OCI-LY7 (cell line): Measurements from ENCODE around the gene GALNT4.

Experiments used
- EZH2phosphoT487 ChIP-seq: fragments of 200-600 bp; sonication (generic); IDR thresholded peaks from 2 replicates; pipeline ENCODE4 v1.6.1; 2018; ENCODE audit warnings: low read depth, borderline replicate concordance, mild to moderate bottlenecking, mixed run types, antibody characterized with exemption, low read length, moderate library complexity, mixed read lengths
- TF ChIP-seq, protein P1 (sequence below): fragments of 200-600 bp; sonication (generic); conservative IDR thresholded peaks from 2 replicates; pipeline ENCODE4 v1.5.1; 2014; ENCODE audit warnings: mild to moderate bottlenecking, antibody characterized with exemption, low read length, moderate library complexity, mixed read lengths

DNA sequence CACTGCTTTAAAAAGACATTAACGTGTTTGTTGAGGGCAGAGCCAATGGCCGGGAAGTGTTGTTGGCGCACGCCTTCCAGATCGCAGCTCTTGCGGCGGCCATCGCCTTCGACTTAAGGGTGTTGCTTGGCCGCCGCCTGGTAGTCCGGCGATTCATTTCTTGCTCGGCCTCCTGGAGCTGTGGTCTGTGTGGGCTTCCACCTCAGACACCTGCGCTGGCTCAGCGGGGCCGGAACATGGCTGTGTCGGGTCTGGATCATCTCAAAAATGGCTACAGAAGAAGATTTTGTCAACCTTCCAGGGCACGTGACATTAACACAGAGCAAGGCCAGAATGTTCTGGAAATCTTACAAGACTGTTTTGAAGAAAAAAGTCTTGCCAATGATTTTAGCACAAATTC is 24.7 kb downstream of the GALNT4 start:
- no peak for TF ChIP-seq EZH2phosphoT487
- TF ChIP-seq, protein P1, sequence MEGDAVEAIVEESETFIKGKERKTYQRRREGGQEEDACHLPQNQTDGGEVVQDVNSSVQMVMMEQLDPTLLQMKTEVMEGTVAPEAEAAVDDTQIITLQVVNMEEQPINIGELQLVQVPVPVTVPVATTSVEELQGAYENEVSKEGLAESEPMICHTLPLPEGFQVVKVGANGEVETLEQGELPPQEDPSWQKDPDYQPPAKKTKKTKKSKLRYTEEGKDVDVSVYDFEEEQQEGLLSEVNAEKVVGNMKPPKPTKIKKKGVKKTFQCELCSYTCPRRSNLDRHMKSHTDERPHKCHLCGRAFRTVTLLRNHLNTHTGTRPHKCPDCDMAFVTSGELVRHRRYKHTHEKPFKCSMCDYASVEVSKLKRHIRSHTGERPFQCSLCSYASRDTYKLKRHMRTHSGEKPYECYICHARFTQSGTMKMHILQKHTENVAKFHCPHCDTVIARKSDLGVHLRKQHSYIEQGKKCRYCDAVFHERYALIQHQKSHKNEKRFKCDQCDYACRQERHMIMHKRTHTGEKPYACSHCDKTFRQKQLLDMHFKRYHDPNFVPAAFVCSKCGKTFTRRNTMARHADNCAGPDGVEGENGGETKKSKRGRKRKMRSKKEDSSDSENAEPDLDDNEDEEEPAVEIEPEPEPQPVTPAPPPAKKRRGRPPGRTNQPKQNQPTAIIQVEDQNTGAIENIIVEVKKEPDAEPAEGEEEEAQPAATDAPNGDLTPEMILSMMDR, result no peak
